ENCODE data around the gene UBR4.

UBR4 gene

GRCh38 chr1:19035377-19036040 is 174.6 kb downstream of the UBR4 start:
- DNase-seq (ENCODE audit: low spot score), result no peak

- DNase-seq (ENCODE audit: low spot score), result no peak
These were observed 175.3 kb downstream of the UBR4 start for GRCh38 chr1:19034721-19035120.

GRCh38 chr1:19033926-19034680 is 176.0 kb downstream of the UBR4 start:
- DNase-seq (ENCODE audit: low spot score), result no peak

- no peak for DNase-seq (ENCODE audit: low spot score)
These were observed 176.6 kb downstream of the UBR4 start for GRCh38 chr1:19033515-19033839.

GRCh38 chr1:19032701-19033514 is 177.2 kb downstream of the UBR4 start:
- no peak for DNase-seq (ENCODE audit: low spot score)

GRCh38 chr1:19032413-19032695 is 177.7 kb downstream of the UBR4 start:
- no peak for DNase-seq (ENCODE audit: low spot score)

- DNase-seq (ENCODE audit: low spot score), result no peak
These were observed 180.6 kb downstream of the UBR4 start for GRCh38 chr1:19029191-19030085.

- no peak for DNase-seq (ENCODE audit: low spot score)
These were observed 181.4 kb downstream of the UBR4 start for GRCh38 chr1:19028546-19029129.

GRCh38 chr1:19028110-19028509 is 182.0 kb downstream of the UBR4 start:
- DNase-seq (ENCODE audit: low spot score), result no peak

All from NAMALWA (cell line).